Osteoblast (primary cell): ENCODE data around the gene DPH5. TPM values are rescaled to one million over a fixed set of nuclear protein-coding genes. Genes with fewer than 3 reads are reported as not detected.
A peak's percentile ranks its signal among the peaks of the same experiment; 100 is the strongest.
"Not testable (repeated sequence)": the region's sequence is repeated elsewhere in the genome, so short reads cannot be mapped to it uniquely, and the experiment has no call there.

Experiments used
- DNase-seq: peaks from one replicate; pipeline ENCODE4 v3.0.0; 2011; ENCODE audit warnings: low spot score, mixed read lengths; ENCODE audit not compliant: insufficient read length; ENCODE audit errors: missing footprints
- H2AFZ ChIP-seq: 2 replicates; pipeline ENCODE4 v1.6.0; 2011; ENCODE audit warnings: mild to moderate bottlenecking, low read length
- H3K27ac ChIP-seq: 2 replicates; pipeline ENCODE4 v1.5.1; 2011; ENCODE audit warnings: mild to moderate bottlenecking, low read depth, low read length, moderate library complexity
- H3K27me3 ChIP-seq: 2 replicates; pipeline ENCODE4 v1.6.0; 2012; ENCODE audit warnings: mild to moderate bottlenecking, control low read depth, inconsistent platforms, low read length, moderate library complexity; ENCODE audit not compliant: insufficient read depth
- H3K36me3 ChIP-seq: 2 replicates; pipeline ENCODE4 v1.5.1; 2011; ENCODE audit warnings: mild to moderate bottlenecking, low read length, control low read depth, moderate library complexity; ENCODE audit not compliant: insufficient read depth
- H3K4me1 ChIP-seq: 2 replicates; pipeline ENCODE4 v1.5.1; 2011; ENCODE audit warnings: mild to moderate bottlenecking, low read length, control low read depth, moderate library complexity; ENCODE audit not compliant: insufficient read depth
- H3K4me2 ChIP-seq: 2 replicates; pipeline ENCODE4 v1.6.0; 2011; ENCODE audit warnings: mild to moderate bottlenecking, low read length; ENCODE audit not compliant: insufficient read depth
- H3K4me3 ChIP-seq: fragments of 200-600 bp; sonication (generic); 3 replicates; pipeline ENCODE4 v1.5.1; 2012; ENCODE audit warnings: mild to moderate bottlenecking, low read length, inconsistent platforms; ENCODE audit not compliant: insufficient read depth
- H3K79me2 ChIP-seq: 2 replicates; pipeline ENCODE4 v1.6.0; 2012; ENCODE audit warnings: mild to moderate bottlenecking, low read length, control low read depth, inconsistent platforms; ENCODE audit not compliant: insufficient read depth
- H3K9me3 ChIP-seq: 2 replicates; pipeline ENCODE4 v1.5.1; 2011; ENCODE audit warnings: low read depth, low read length, control low read depth
- H4K20me1 ChIP-seq: 2 replicates; pipeline ENCODE4 v1.6.0; 2012; ENCODE audit warnings: mild to moderate bottlenecking, low read length, control low read depth; ENCODE audit not compliant: insufficient read depth
- total RNA-seq: library from RNA; depleted of rRNA; stranded (reverse); fragments of >200 nt; gene quantifications from 2 replicates; pipeline ENCODE4 v1.2.3, GENCODE V29; 2012
- TF ChIP-seq, protein P1 (sequence below): IDR thresholded peaks from 2 replicates; pipeline ENCODE4 v1.5.1; 2011; ENCODE audit warnings: mild to moderate bottlenecking, low read depth, low read length, moderate library complexity; ENCODE audit errors: extremely low read depth

DPH5 gene, protein sequence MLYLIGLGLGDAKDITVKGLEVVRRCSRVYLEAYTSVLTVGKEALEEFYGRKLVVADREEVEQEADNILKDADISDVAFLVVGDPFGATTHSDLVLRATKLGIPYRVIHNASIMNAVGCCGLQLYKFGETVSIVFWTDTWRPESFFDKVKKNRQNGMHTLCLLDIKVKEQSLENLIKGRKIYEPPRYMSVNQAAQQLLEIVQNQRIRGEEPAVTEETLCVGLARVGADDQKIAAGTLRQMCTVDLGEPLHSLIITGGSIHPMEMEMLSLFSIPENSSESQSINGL
- 32.1 and 33.3 TPM in 2 replicates for total RNA-seq

DNA sequence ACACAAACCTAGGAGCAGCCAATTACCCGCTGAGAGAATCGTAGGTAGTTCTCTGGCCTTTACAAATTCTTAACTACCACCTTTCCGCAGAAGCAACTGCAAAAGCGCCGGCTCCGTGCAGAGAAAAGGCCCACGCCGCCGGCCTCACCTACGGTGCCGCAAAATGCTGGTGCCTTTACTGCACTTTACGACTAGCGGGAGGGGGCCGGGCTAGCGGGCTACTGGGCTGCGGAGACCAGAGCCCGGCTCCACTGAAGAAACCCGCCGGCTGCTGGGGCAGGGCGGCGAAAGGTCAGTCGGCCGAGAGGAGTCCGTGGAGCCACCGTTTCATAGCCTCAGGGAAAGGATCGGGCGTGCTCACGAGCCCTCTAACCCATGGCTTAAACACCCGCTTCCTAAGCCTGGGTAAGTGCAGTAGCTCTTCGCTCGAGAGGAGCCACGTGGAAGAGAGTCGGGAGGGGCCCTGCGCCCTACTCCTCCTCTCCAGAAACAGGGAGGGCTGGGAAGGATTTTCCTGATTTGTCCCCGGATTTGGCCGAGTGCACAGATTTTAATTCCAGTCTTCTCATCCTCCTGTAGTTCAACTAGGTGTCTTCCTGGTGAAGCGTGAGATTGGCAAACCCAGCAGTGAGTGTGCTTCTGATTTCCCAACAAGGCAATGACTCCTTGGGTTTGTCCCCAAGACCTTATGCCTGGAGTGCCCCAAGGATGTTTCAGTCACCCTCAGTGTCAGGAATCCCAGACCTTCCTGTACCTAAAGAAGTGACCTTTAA is at the start of gene DPH5:
DPH5 (minus strand) TSS at position 128 of the 773 bp plus-strand sequence. CDS start 341 bp downstream, outside the sequence.
- H3K4me3 ChIP-seq = peak within 1 kb of the TSS; percentile 74
- DNase-seq = peak; percentile 80
- no peaks in the 10 kb centered on the region for H3K9me3 ChIP-seq
- H3K36me3 ChIP-seq = peaks cover 6% of the 10 kb centered on the region
- H2AFZ ChIP-seq = peak within 1 kb of the TSS; percentile 89
- H3K27me3 ChIP-seq = no peaks in the 10 kb centered on the region
- peak within 1 kb of the TSS; percentile 95 for H3K4me2 ChIP-seq
- peak within 1 kb of the TSS; percentile 73 for H3K27ac ChIP-seq
- H3K4me1 ChIP-seq = peaks cover 15% of the 10 kb centered on the region
- TF ChIP-seq, protein P1, sequence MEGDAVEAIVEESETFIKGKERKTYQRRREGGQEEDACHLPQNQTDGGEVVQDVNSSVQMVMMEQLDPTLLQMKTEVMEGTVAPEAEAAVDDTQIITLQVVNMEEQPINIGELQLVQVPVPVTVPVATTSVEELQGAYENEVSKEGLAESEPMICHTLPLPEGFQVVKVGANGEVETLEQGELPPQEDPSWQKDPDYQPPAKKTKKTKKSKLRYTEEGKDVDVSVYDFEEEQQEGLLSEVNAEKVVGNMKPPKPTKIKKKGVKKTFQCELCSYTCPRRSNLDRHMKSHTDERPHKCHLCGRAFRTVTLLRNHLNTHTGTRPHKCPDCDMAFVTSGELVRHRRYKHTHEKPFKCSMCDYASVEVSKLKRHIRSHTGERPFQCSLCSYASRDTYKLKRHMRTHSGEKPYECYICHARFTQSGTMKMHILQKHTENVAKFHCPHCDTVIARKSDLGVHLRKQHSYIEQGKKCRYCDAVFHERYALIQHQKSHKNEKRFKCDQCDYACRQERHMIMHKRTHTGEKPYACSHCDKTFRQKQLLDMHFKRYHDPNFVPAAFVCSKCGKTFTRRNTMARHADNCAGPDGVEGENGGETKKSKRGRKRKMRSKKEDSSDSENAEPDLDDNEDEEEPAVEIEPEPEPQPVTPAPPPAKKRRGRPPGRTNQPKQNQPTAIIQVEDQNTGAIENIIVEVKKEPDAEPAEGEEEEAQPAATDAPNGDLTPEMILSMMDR = no peak
- H3K79me2 ChIP-seq = peaks cover 48% of the 10 kb centered on the region
- no peaks in the 10 kb centered on the region for H4K20me1 ChIP-seq

DNA sequence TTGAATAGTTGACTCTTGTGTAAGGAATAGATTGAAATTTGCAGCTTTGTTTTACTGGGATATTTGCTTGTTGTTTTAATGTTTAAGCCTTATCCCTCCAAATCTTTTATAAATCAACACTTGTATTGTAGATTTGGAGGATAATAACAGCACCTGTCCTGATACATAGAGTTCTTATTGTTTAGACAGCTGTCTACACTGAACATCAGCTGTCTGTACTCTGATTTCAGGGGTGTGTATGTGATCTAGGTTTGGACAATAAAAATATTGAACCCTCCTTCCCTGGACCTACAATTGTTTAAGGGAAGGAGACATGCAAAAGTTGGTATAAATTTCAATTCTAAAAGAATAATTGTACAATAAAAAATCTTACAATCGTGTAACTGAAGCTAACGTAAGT is 48.3 kb upstream of the DPH5 start:
- TF ChIP-seq, protein P1 = no peak
- no peaks in the 10 kb centered on the region for H4K20me1 ChIP-seq
- H3K9me3 ChIP-seq = no peaks in the 10 kb centered on the region
- H3K36me3 ChIP-seq = peaks cover 5% of the 10 kb centered on the region
- no peak overlapping the region for H3K4me2 ChIP-seq
- DNase-seq = no peak
- H3K27ac ChIP-seq = no peak overlapping the region
- no peaks in the 10 kb centered on the region for H3K27me3 ChIP-seq
- no peaks in the 10 kb centered on the region for H3K79me2 ChIP-seq
- no peak overlapping the region for H2AFZ ChIP-seq
- H3K4me3 ChIP-seq = no peak overlapping the region
- H3K4me1 ChIP-seq = no peaks in the 10 kb centered on the region

DNA sequence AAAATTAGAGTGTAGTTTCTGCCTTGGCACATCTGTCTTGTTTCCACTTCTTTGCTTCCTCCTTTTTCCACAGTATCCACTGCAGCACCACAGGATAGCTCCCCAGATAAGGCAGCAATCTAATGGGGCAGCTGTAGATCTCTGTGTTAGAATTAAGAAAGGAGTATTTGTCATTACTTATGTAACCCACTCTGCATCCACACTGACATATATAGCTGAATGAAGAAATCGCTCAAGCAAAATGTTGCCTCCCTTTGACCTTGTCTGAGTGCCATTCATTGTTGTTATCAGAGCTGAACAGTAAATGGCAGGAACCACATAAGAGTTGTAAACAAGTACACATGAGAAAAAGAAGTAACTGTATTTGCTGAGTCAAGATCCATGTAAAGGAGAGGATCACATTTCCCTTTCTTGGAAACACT is 45.9 kb upstream of the DPH5 start:
- no peak for DNase-seq
- H3K4me3 ChIP-seq = no peak overlapping the region
- no peak overlapping the region for H3K4me2 ChIP-seq
- H3K9me3 ChIP-seq = no peaks in the 10 kb centered on the region
- no peak overlapping the region for H2AFZ ChIP-seq
- H3K79me2 ChIP-seq = no peaks in the 10 kb centered on the region
- no peaks in the 10 kb centered on the region for H3K4me1 ChIP-seq
- no peaks in the 10 kb centered on the region for H4K20me1 ChIP-seq
- H3K27me3 ChIP-seq = no peaks in the 10 kb centered on the region
- no peaks in the 10 kb centered on the region for H3K36me3 ChIP-seq
- TF ChIP-seq, protein P1 = no peak
- no peak overlapping the region for H3K27ac ChIP-seq

DNA sequence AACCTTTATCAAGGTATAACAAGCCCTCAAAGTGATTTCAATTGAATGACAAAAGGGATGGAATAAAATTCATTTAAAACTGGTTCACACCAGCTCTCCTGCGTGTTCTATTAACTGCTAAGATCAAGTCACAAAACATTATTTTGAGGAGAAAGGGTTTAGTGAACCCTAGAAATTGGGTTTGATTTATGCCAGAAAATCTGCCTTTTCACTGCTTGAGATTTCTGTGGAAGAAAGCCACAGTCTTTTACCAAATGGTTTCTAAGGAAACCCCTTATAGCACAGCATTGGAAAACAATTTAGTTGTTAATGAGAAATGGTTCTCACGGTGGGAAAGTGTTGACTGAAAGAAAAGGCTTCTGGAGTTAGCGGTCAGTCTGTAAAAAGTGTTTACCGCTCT is 43.6 kb upstream of the DPH5 start:
- no peak for DNase-seq
- Histone ChIP-seq H3K79me2 (no peaks in the 10 kb centered on the region), H3K36me3 (no peaks in the 10 kb centered on the region), H3K4me1 (no peaks in the 10 kb centered on the region), H2AFZ (no peak overlapping the region), H3K9me3 (no peaks in the 10 kb centered on the region), H3K27me3 (no peaks in the 10 kb centered on the region), H3K27ac (no peak overlapping the region), H4K20me1 (no peaks in the 10 kb centered on the region), H3K4me2 (no peak overlapping the region), H3K4me3 (no peak overlapping the region)
- TF ChIP-seq, protein P1 = no peak

DNA sequence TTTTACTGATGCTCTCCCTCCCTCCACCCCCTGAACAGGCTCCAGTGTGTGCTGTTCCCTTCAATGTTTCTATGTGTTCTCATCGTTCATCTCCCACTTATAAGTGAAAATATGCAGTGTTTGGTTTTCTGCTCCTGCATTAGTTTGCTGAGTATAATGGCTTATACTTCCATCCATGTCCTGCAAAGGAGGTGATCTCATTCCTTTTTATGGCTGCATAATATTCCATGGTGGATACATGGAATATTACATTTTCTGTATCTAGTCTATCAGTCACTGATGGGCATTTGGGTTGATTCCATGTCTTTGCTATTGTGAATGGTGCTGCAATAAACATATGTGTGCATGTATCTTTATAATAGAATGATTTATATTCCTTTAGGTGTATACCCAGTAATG is 41.4 kb upstream of the DPH5 start:
- DNase-seq, H3K9me3 ChIP-seq, H3K4me3 ChIP-seq, H3K79me2 ChIP-seq, H2AFZ ChIP-seq, H3K36me3 ChIP-seq, H3K4me1 ChIP-seq, H3K27me3 ChIP-seq, H3K4me2 ChIP-seq, H3K27ac ChIP-seq, H4K20me1 ChIP-seq: not testable (repeated sequence)
